HG03469 (cell line): ENCODE data around the gene ATAT1.

Source experiments
- ATAC-seq: cut with Tn5 transposase; IDR thresholded peaks from one replicate; pipeline ENCODE4 v1.9.1; 2021; ENCODE audit warnings: mild to moderate bottlenecking, moderate library complexity, moderate number of reproducible peaks; ENCODE audit not compliant: unreplicated experiment

Gene ATAT1

DNA sequence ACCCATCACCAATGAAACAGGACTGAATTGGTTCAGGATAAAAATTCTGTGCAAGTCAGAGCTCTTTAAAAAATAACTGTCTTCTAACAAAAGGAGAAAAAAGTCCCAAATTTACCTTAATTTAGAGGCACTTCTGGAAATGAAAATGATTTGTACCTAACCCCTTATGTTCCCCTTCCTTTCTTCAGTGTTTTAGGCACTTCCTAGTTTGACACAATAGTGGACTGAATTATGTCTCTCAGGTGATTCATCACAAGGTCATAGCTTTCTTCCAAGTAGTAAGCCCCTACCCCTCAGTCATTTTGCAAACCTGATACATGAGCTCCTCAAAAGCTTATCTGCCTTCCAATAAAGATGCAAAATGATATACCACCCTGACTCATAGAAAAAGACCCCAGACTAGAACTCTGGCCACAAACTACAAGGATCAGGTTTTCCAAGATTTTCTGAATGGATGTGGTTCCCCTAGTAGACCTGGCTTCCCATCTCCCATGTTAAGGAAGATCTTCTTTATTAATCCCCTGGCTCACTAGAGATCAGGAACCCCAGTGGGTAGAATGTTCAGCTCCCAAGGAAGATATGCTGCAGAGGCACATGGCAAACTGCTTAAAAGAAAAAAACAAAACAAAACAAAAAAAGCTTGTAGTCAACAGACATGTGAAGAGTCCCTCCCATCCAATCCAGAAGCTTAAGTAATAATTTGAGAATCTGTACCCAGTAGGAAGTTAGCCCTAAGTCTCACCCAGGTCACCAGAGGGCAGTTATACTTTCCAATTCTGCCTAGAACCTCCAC, 13.2 kb upstream of the ATAT1 start:
- ATAC-seq: no peak

DNA sequence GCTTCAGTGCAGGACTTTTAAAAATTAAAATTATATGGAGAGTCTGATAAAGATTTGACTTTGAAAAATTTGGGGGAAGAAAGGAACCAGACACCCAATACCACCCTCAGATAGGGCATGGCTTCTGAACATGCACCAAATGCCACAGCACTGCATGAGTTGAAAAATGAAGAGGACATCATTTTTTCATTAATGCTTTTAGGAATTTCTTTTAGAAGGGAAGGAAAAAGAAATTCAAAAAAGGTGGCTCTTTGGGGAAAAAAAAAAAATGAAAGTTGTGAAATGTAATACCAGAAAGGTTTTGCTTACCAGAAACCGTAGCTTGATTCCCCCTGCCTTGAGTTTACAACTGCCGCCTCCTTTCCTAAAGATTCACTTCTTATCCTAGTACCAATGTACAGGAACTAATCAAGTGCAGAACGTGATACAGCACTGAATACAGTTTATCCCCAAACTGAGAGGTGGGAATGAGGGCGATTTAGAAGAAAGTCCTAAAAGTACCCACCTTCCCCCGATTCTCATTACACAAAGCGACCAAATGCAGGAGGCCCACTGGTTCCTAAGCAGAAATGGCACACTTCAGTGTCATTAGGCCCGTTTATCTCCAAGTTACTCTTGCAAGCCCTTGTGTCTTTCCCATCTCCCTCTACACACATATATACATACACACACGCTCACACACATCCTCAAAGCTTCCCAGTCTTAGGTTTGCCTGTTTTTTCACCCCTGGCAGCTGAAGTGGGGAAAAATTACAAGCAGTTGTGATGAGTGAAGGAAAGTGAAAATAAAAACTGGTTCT, 12.4 kb upstream of the ATAT1 start:
- ATAC-seq: no peak

- ATAC-seq: peak; percentile 25
Measured at GRCh38 chr6:30614843-30615218, 11.8 kb upstream of the ATAT1 start.

DNA sequence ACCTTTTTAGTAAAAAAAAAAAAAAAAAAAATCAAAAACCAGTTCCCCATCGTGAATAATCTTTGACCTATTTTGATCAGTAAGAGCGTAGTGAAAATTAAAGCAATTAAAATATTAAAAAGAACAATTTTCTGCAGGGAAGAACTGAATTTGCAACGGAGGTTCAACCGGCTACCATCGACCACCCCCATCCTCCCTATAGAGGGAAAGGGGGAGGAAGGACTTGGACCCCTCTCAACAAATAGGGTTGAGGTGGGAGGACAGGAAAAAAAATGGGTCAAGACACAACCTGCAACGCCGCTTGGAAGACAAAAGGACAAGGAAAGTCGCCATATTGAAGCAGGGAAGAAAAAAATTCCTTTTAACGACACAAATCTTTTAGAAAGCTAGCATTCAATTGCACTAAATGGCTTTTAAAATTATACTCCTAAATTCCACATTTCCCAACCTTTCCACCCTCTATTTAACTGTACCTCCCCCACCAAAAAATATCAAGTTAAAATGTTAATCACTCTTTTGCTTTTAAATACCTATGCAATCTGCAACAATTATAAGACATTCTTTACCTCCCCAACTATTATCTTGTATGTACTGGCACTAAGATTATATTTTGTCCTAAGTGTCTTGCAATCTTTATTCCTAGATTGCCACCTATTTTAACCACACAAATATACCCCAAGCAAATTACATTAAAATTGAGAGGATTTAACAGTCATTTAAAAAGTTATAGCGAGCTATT, 11.3 kb upstream of the ATAT1 start:
- ATAC-seq: no peak

- no peak for ATAC-seq
Measured at GRCh38 chr6:30615958-30616810, 10.5 kb upstream of the ATAT1 start.

DNA sequence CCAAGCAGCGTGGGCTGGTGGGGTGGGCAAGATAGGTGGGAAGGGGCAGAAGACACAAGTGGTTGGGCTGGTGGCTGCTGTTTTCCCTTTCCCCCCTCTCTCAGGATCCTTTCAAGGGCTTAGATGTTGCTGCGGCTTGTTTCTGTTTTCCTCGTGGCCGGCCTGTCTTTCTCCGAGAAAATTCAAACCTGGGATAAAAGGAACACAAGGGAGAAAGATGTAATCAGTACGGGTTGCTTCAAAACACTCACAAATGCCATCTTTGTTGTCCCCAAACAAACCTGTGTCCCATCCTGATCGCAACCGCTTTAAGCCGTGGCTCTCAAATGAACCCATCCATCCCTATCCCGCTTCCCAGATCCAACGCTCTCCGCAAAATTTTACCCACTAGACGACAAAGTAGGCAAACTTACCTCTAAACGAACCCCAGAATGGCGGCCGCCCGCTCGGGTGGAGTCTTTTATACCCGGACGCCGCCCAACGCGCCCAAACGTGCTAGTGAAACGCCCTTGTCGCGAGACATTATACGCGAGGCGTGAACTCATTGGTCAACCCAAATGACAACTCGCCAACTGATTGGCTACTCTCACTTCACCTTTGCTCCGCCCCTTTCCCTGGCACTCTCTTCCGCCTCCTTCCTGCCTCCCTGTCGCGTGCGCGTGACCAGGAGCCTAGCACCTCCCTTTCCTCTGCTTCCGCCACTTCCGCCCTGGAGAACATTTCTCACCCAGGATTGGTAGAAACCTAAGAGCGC, 9.7 kb upstream of the ATAT1 start, which contains the start of gene PPP1R10:
Gene PPP1R10 (minus strand): TSS at position 433 of the 754 bp plus-strand sequence. CDS start 7,299 bp downstream, outside the sequence.
- ATAC-seq: peak; percentile 60

GRCh38 chr6:30617565-30618269, 9.0 kb upstream of the ATAT1 start, which contains the start of gene MRPS18B:
MRPS18B (plus strand) TSS chr6:30617840; CDS start chr6:30617866, 26 bp downstream.
- peak; percentile 42 for ATAC-seq

DNA sequence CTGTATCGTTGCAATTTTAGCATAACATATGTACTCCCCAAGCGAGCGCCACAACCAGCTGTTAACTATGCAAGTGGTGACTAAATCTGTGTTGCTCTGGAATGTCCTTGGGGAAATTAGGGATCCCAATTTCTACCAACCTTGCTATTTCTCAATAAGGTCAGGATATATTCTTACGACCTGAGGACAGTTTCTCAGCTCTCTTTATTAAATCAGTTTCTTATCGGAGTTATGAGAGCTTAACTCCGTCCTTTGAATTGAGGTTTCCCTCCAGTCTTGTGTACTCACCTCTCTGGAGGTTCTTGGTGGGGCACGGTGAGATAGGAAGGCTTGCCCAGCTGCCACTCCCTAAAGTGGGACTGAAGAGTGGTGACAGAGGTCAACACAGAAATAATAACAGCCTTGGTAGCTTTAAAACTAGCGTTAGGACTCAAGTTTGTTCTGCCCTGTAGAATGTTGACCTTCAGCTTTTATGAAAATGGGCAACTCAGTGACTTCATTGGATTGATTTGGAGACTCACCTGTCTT, 8.3 kb upstream of the ATAT1 start:
- ATAC-seq: no peak

- ATAC-seq: no peak
Measured at GRCh38 chr6:30619561-30619960, 7.1 kb upstream of the ATAT1 start.

DNA sequence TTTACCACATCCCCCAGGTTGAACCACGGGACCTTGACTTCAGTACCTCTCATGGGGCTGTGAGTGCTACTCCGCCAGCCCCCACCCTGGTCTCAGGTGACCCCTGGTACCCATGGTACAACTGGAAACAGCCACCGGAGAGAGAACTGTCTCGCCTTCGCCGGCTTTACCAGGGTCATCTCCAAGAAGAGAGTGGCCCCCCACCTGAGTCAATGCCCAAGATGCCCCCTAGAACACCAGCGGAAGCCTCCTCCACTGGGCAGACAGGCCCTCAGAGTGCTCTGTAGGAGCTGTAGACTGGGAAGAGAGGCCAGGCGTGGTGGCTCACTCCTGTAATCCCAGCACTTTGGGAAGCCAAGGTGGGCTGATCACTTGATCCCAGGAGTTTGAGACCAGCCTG, 1.2 kb upstream of the ATAT1 start:
- ATAC-seq: no peak

GRCh38 chr6:30635834-30636233, 9.2 kb downstream of the ATAT1 start:
- no peak for ATAC-seq

DNA sequence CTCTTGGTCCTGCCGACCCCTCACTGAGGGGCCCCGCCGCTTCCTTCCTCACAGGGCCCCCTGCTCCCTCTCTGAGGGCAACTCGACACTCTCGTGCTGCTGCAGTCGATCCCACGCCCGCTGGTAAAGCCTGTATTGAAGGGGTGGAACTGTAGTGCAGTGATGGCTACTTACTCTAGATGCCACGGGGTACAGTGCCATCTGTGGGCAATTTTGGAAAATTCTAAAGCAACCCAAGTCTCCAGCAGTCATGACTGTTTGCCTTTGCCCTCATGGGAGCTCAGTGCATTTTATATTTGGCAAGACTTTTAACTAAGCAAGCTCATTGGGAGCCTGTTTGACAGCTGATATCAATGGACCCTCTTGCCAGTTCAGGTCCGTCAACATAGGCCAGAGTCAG, 13.8 kb downstream of the ATAT1 start:
- no peak for ATAC-seq

DNA sequence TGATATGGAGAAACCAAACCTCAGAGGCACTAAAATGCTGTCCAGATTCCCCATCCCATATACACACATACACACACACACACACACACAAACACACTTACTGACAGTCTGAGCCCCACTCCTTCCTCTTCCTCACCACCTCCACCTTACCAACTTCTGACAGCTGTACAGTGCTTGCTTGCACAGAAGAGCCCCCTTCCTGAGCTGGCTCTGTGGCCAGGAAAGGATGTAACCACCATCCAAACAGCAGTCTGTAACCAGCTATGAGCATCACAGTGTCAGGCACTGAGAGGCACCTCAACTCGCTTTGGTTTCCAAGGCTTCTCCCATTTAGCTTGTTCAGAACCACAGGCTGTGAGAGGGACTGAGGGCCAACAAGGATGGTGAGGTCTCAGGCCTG, 14.4 kb downstream of the ATAT1 start:
- no peak for ATAC-seq

DNA sequence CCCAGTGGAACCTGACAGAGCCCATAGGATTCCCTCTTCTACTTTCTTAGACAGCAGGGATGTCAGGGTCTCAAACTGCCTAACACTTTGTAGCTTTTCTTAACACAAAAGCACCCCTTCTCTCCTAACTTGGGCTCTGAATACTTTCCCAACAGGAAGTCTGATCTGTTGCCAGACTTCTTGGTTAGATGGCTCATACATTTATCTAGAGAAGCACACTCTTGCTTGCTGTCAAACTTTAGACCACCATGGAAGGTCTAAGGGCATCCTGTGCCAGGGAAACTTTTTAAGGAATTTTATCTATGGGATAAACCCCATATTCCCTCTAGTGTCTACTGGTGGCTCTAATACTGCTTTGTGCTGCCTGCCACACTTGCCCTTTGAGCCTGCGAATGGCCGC, 17.0 kb downstream of the ATAT1 start:
- ATAC-seq: no peak

DNA sequence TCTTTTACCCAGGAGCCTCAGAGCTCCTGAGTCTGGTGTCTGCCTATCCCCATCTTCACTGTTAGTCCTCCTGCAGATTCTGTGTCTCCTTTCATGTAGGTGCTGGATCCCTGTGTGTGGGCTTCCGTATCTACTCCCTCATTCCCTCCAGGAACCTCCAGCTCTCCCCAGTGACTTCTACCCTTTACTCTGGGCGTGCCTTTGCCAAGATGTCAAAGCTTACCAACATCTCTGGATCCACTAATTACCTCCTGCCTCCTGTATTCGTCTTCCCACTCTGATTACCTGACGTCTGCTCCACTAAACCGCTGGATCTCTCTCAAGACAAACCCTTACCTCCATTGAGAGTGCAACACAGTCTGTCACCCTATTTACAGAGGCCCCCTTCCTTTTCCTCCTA, 18.1 kb downstream of the ATAT1 start:
- ATAC-seq: no peak

DNA sequence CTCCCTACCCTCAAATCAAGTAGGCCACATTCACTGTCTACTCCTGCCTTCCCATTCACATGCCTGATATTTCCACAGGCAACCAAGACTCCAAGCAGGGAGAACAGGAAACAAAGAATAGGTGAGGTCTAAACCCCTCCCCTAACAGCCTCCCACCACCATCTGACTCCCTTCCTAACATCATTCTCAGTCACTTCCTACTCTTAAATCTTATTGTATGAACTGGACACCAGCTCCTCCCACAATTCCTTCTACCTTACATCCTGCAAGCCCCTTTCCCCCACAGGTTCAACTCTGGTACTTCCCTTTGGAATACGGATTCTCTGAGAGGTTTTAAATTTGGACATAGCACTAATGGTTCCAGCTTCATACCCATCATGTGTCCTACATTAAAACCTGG, 19.3 kb downstream of the ATAT1 start:
- ATAC-seq: no peak

DNA sequence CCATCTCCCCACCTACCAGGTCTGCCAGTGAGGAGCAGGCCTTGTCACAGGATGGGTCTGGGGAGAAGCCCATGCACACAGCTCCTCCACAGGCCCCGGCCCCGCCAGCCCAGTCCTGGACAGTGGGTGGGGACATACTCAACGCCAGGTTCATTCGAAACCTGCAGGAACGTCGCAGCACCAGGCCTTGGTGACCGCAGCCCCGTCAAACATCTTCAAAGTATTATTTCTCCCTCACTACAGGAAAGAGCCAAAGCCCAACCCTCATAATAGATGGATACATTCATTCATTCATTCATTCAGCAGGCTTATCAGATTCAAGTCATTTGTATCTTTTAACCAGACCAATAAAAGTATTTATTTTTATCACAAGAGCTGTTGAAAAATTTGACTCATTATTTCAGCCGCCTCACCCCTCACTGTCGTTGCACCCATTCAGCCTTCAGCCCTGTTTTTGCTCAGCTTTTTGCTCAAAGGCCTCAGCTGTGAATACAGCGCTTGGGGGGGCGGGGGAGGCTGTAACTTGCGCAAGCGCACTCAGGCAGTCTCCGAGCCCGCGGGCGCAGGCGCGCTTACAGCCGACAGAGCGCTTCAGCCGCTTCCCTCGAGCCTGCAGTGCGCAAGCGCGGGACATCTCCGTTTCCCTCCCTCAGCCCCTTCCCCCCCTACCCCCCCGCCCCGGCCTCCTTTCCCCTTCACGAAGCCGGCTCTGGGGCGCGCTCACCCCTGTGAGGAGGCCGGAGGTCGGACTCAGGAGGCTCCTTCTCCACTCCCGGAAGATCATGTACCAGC, 20.0 kb downstream of the ATAT1 start, which contains the start of gene C6orf136:
Gene C6orf136 (plus strand): TSS at position 684 of the 792 bp plus-strand sequence. CDS start 99 bp downstream, at position 783.
- ATAC-seq: peak; percentile 20
